IMR-90 (cell line): ENCODE measurements around the gene RPL10. TPM values are rescaled to one million over a fixed set of nuclear protein-coding genes. Genes with fewer than 3 reads are reported as not detected.

Source experiments
- ATAC-seq: fragments of 200-7000 bp; cut with Tn5 transposase; 2 replicates; pipeline ENCODE4 v1.9.1; 2020; ENCODE audit warnings: low read depth, mild to moderate bottlenecking, moderate library complexity
- BruUV-seq: library from RNA; stranded (reverse); fragments of 400-500 nt; replicated peaks from 2 replicates; lab custom pipeline; 2021; lab: Mats Ljungman, UMichigan
- CTCF ChIA-PET: fragments of 300-600 bp; formaldehyde crosslinking; extraction: SDS; loops from one replicate; lab custom pipeline; 2021; ENCODE audit warnings: antibody characterized with exemption; lab: Yijun Ruan, JAX
- POLR2A ChIA-PET: fragments of 300-600 bp; sonication (Branson Sonifier 250); formaldehyde crosslinking; loops from one replicate; lab custom pipeline; 2022; ENCODE audit warnings: antibody characterized with exemption; ENCODE audit not compliant: unreplicated experiment; lab: Charles Lee
- DNase-seq: peaks from one replicate; pipeline ENCODE4 v3.0.0; 2013
- H2AFZ ChIP-seq: replicated peaks from 2 replicates; pipeline ENCODE3; 2013; ENCODE audit warnings: low read length, mild to moderate bottlenecking; ENCODE audit not compliant: poor library complexity
- H2AK5ac ChIP-seq: 2 replicates; pipeline ENCODE4 v1.6.1; 2013; ENCODE audit warnings: low read depth, low read length, inconsistent platforms
- H2AK9ac ChIP-seq: replicated peaks from 2 replicates; pipeline ENCODE3; 2013; ENCODE audit warnings: mild to moderate bottlenecking, low read depth, low read length, moderate library complexity; ENCODE audit not compliant: poor library complexity
- H2BK120ac ChIP-seq: 2 replicates; pipeline ENCODE4 v1.6.1; 2013; ENCODE audit warnings: low read depth, low read length, inconsistent platforms
- H2BK15ac ChIP-seq: 3 replicates; pipeline ENCODE4 v1.6.1; 2013; ENCODE audit warnings: low read depth, low read length, inconsistent platforms
- H2BK20ac ChIP-seq: 2 replicates; pipeline ENCODE4 v1.6.1; 2013; ENCODE audit warnings: low read depth, mild to moderate bottlenecking, inconsistent platforms, low read length, moderate library complexity
- H2BK5ac ChIP-seq: 2 replicates; pipeline ENCODE4 v1.6.1; 2013; ENCODE audit warnings: mild to moderate bottlenecking, low read depth, low read length, inconsistent platforms; ENCODE audit not compliant: poor library complexity, severe bottlenecking
- H3K14ac ChIP-seq: replicated peaks from 2 replicates; pipeline ENCODE4 v1.6.1; 2013; ENCODE audit warnings: low read depth, low read length, inconsistent platforms
- H3K18ac ChIP-seq: 2 replicates; pipeline ENCODE4 v1.6.1; 2013; ENCODE audit warnings: low read depth, low read length, control low read depth
- H3K23ac ChIP-seq: 2 replicates; pipeline ENCODE4 v1.6.1; 2013; ENCODE audit warnings: low read depth, low read length, inconsistent platforms
- H3K27ac ChIP-seq: 2 replicates; pipeline ENCODE4 v1.5.1; 2013; ENCODE audit warnings: mild to moderate bottlenecking, control low read depth, low read length; ENCODE audit not compliant: insufficient read depth
- H3K27me3 ChIP-seq: 2 replicates; pipeline ENCODE4 v1.6.1; 2013; ENCODE audit warnings: low read length; ENCODE audit not compliant: control insufficient read depth, insufficient read depth
- H3K36me3 ChIP-seq: 2 replicates; pipeline ENCODE4 v1.6.1; 2013; ENCODE audit warnings: low read length, mixed read lengths; ENCODE audit not compliant: control insufficient read depth, insufficient read depth
- H3K4ac ChIP-seq: 2 replicates; pipeline ENCODE4 v1.6.1; 2013; ENCODE audit warnings: low read depth, low read length, inconsistent platforms
- H3K4me1 ChIP-seq: 2 replicates; pipeline ENCODE4 v1.6.1; 2013; ENCODE audit warnings: low read length, mixed read lengths; ENCODE audit not compliant: control insufficient read depth, insufficient read depth
- H3K4me2 ChIP-seq: 2 replicates; pipeline ENCODE4 v1.6.1; 2013; ENCODE audit warnings: low read depth, mild to moderate bottlenecking, control low read depth, low read length, moderate library complexity
- H3K4me3 ChIP-seq: 2 replicates; pipeline ENCODE4 v1.5.1; 2013; ENCODE audit warnings: low read depth, mild to moderate bottlenecking, control low read depth, low read length, moderate library complexity; ENCODE audit not compliant: insufficient read depth
- H3K56ac ChIP-seq: 2 replicates; pipeline ENCODE4 v1.6.1; 2013; ENCODE audit warnings: low read length, inconsistent platforms; ENCODE audit not compliant: insufficient read depth; ENCODE audit errors: extremely low read depth
- H3K79me1 ChIP-seq, 2 experiments: 2 replicates each; pipeline ENCODE4 v1.6.1; 2013; ENCODE audit warnings: low read length in 2 of 2, inconsistent platforms in 1 of 2, low read depth in 1 of 2
- H3K9ac ChIP-seq: 2 replicates; pipeline ENCODE4 v1.6.1; 2013; ENCODE audit warnings: low read depth, low read length, control low read depth
- H3K9me1 ChIP-seq: 2 replicates; pipeline ENCODE4 v1.6.1; 2013; ENCODE audit warnings: low read length, inconsistent platforms; ENCODE audit not compliant: insufficient read depth
- H3K9me3 ChIP-seq: 2 replicates; pipeline ENCODE4 v1.6.1; 2013; ENCODE audit warnings: low read length; ENCODE audit not compliant: control insufficient read depth, insufficient read depth
- H4K20me1 ChIP-seq: 2 replicates; pipeline ENCODE4 v1.6.1; 2013; ENCODE audit warnings: low read length, inconsistent platforms; ENCODE audit not compliant: insufficient read depth
- H4K5ac ChIP-seq: 2 replicates; pipeline ENCODE4 v1.6.1; 2013; ENCODE audit warnings: mild to moderate bottlenecking, low read depth, low read length, control low read depth
- H4K8ac ChIP-seq, 2 experiments: 2 replicates each; pipeline ENCODE4 v1.6.1; 2013; ENCODE audit warnings: low read depth in 2 of 2, low read length in 2 of 2, control low read depth in 1 of 2, inconsistent platforms in 1 of 2
- H4K91ac ChIP-seq: 2 replicates; pipeline ENCODE4 v1.6.1; 2013; ENCODE audit warnings: low read depth, low read length, inconsistent platforms; ENCODE audit not compliant: insufficient read depth
- BHLHE40 ChIP-seq: fragments of 150-350 bp; IDR thresholded peaks from 2 replicates; pipeline ENCODE4 v1.6.1; 2016; ENCODE audit warnings: mild to moderate bottlenecking, low read depth, low read length
- CHD1 ChIP-seq: IDR thresholded peaks from 2 replicates; pipeline ENCODE4 v1.6.1; 2012; ENCODE audit warnings: low read depth, low read length, improper control_type of control experiment
- MAZ ChIP-seq: IDR thresholded peaks from 2 replicates; pipeline ENCODE4 v1.6.1; 2012; ENCODE audit warnings: low read depth, mild to moderate bottlenecking, low read length, improper control_type of control experiment, moderate library complexity, borderline replicate concordance
- MXI1 ChIP-seq: IDR thresholded peaks from 2 replicates; pipeline ENCODE4 v1.6.1; 2012; ENCODE audit warnings: low read depth, mild to moderate bottlenecking, low read length, moderate library complexity, borderline replicate concordance
- POLR2A ChIP-seq: IDR thresholded peaks from 2 replicates; pipeline ENCODE4 v1.6.1; 2012; ENCODE audit warnings: mild to moderate bottlenecking, low read depth, low read length
- RFX5 ChIP-seq: IDR thresholded peaks from 2 replicates; pipeline ENCODE4 v1.8.0; 2012; ENCODE audit warnings: low read depth, mild to moderate bottlenecking, low read length, moderate library complexity
- WGBS, 2 experiments: methylation state at CpG; one replicate each; pipeline versions ENCODE4 v1.1.5 to v1.1.7; 2013; ENCODE audit warnings: missing lambda C conversion rate in 2 of 2; ENCODE audit not compliant: insufficient read length in 1 of 2; ENCODE audit errors: extremely low coverage in 2 of 2; 5-methylcytosine and 5-hydroxymethylcytosine counted together
- dilution Hi-C: fragments of 300-500 bp; cut with HindIII; formaldehyde crosslinking; loops from one replicate; pipeline ENCODE4 v1.14.3; 2018; ENCODE audit warnings: low sequenced_read_pairs; ENCODE audit not compliant: unreplicated experiment
- in situ Hi-C: fragments of 300-500 bp; cut with MboI; formaldehyde crosslinking; loops from 3 replicates; pipeline ENCODE4 v1.14.3; 2019; ENCODE audit warnings: low sequenced_read_pairs, inconsistent platforms, mixed read lengths
- intact Hi-C: fragments of 100-400 bp; cut with micrococcal nuclease; formaldehyde crosslinking; loops from 2 replicates; pipeline ENCODE4 v1.10.0; 2022
- polyA plus RNA-seq, 3 experiments: library from polyadenylated mRNA; depleted of rRNA; stranded (reverse); fragments of >200 nt; gene quantifications; 2 replicates each; pipeline ENCODE4 v1.2.3, GENCODE V29; 2012; ENCODE audit warnings: low replicate concordance in 1 of 3
- total RNA-seq: library from RNA; depleted of rRNA; stranded (reverse); fragments of >200 nt; gene quantifications from 2 replicates; pipeline ENCODE4 v1.2.3, GENCODE V29; 2012

Gene RPL10
- total and polyA plus RNA-seq, 2 of the 4 experiments (the other 2 are of a cell fraction), result 1,582 to 7,467 TPM

GRCh38 chrX:154401045-154401799, 3.0 kb downstream of the RPL10 start:
- DNase-seq, result peak; percentile 37
- Histone ChIP-seq H3K27ac (no peak overlapping the region), H3K27me3 (no peaks in the 10 kb centered on the region), H4K5ac (no peak overlapping the region), H2BK20ac (no peak overlapping the region), H4K20me1 (peaks cover 44% of the 10 kb centered on the region), H2AFZ (no peak overlapping the region), H4K8ac (peak overlapping the region in 1 of 2 experiments; percentile 13; a peak in 2 of 4 replicates), H3K23ac (no peak overlapping the region), H3K9me3 (no peaks in the 10 kb centered on the region), H4K91ac (no peak overlapping the region), H3K79me1 (peaks cover 4 to 24% of the 10 kb centered on the region in 2 experiments; a peak in 3 of 4 replicates), H3K4me1 (0 out of 2 replicates have a peak, but pooled peaks cover 2% of the 10 kb centered on the region), H3K18ac (no peak overlapping the region), H2AK9ac (peak overlapping the region; percentile 31), H3K36me3 (peaks cover 21% of the 10 kb centered on the region), H3K4ac (no peak overlapping the region), H3K56ac (no peak overlapping the region), H2AK5ac (no peak overlapping the region), H3K4me2 (no peak overlapping the region), H2BK120ac (no peak overlapping the region), H3K4me3 (no peak overlapping the region), H3K9ac (no peak overlapping the region), H3K9me1 (no peaks in the 10 kb centered on the region), H2BK15ac (no peak overlapping the region), H2BK5ac (no peak overlapping the region), H3K14ac (no peak overlapping the region)
- in situ Hi-C loops (no loop called here), intact Hi-C loops (no loop called here), dilution Hi-C loops (no loop called here)
- ChIA-PET POLR2A (interaction anchor here (0.6 kb wide), 1 partner anchor 145 kb away, joined by 7 read pairs; no protein-coding TSS in a partner anchor), CTCF (no interaction called here)
- TF ChIP-seq CHD1, result no peak; the same call in 1 of the 2 replicates
- TF ChIP-seq MXI1, result no peak
- TF ChIP-seq MAZ, result peak; percentile 56; the same call in 1 of the 2 replicates
- TF ChIP-seq POLR2A, result peak; percentile 94
- TF ChIP-seq RFX5, result no peak
- no peak for TF ChIP-seq BHLHE40
- no TSS peak for BruUV-seq
- 27% methylated on average over 3 of the region's 6 CpGs; no CpG with 5 or more reads in 1 of the 2 experiments for WGBS, 2 experiments
- no peak for ATAC-seq
